Astrocyte of the cerebellum (primary cell): ENCODE results near the gene FNDC3A.
"Not testable (repeated sequence)": the region's sequence is repeated elsewhere in the genome, so short reads cannot be mapped to it uniquely, and the experiment has no call there.

Source experiments
- DNase-seq: peaks from one replicate; pipeline ENCODE4 v3.0.0-alpha.2; 2011; ENCODE audit warnings: low read depth
- H3K4me3 ChIP-seq: 2 replicates; pipeline ENCODE4 v1.5.1; 2011; ENCODE audit warnings: mild to moderate bottlenecking, low read depth, low read length, moderate library complexity
- in situ Hi-C: cut with HindIII; loops from 2 replicates; pipeline ENCODE4 v1.10.0; 2017; ENCODE audit warnings: low sequenced_read_pairs
- TF ChIP-seq, protein P1 (sequence below): IDR thresholded peaks from 2 replicates; pipeline ENCODE4 v1.5.1; 2012; ENCODE audit warnings: low read length, low read depth, moderate library complexity, mild to moderate bottlenecking; ENCODE audit errors: missing control alignments

Gene FNDC3A

DNA sequence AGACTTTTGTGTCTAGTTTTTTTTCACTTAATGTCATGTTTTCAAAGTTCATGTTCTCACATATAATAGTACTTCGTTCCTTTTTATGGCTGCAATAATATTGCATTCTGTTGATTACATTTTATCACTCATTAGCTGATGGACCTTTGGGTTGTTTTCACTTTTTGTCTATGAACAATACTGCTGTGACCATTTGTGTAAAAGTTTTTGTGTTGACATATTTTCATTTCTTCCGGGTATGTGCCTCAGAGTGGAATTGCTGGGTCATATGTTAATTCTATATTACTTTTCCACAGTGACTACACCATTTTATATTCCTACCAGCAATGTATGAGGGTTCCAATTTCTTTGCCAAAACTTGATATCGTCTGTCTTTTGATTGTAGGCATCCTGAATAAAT lies 158.6 kb downstream of the FNDC3A start:
- no peak overlapping the region for H3K4me3 ChIP-seq
- no peak for DNase-seq
- in situ Hi-C loops = loop anchor here (10.0 kb wide), 1 partner anchor 130 kb away; no protein-coding TSS in a partner anchor
- TF ChIP-seq, protein P1, sequence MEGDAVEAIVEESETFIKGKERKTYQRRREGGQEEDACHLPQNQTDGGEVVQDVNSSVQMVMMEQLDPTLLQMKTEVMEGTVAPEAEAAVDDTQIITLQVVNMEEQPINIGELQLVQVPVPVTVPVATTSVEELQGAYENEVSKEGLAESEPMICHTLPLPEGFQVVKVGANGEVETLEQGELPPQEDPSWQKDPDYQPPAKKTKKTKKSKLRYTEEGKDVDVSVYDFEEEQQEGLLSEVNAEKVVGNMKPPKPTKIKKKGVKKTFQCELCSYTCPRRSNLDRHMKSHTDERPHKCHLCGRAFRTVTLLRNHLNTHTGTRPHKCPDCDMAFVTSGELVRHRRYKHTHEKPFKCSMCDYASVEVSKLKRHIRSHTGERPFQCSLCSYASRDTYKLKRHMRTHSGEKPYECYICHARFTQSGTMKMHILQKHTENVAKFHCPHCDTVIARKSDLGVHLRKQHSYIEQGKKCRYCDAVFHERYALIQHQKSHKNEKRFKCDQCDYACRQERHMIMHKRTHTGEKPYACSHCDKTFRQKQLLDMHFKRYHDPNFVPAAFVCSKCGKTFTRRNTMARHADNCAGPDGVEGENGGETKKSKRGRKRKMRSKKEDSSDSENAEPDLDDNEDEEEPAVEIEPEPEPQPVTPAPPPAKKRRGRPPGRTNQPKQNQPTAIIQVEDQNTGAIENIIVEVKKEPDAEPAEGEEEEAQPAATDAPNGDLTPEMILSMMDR = no peak

DNA sequence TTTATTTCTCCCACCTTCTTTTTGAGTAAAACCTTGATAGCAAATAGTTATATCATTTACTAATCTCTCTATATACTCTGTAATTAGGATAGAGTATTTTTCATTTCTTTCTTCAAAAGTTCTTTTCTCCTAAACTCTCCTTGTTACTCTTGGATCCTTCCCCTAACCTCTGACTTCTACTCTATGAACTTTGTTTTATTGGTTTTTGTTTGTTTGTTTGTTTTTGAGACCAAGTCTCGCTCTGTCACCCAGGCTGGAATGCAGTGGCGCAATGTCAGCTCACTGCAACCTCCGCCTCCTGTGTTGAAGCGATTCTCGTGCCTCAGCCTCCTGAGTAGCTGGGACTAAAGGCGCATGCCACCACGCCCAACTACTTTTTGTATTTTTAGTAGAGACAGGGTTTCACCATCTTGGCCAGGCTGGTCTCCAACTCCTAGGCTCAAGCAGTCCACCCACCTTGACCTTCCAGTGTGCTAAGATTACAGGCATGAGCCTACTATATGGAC lies 161.5 kb downstream of the FNDC3A start:
- H3K4me3 ChIP-seq, DNase-seq: not testable (repeated sequence)
- in situ Hi-C loops = loop anchor here (10.0 kb wide), 1 partner anchor 132 kb away; no protein-coding TSS in a partner anchor

DNA sequence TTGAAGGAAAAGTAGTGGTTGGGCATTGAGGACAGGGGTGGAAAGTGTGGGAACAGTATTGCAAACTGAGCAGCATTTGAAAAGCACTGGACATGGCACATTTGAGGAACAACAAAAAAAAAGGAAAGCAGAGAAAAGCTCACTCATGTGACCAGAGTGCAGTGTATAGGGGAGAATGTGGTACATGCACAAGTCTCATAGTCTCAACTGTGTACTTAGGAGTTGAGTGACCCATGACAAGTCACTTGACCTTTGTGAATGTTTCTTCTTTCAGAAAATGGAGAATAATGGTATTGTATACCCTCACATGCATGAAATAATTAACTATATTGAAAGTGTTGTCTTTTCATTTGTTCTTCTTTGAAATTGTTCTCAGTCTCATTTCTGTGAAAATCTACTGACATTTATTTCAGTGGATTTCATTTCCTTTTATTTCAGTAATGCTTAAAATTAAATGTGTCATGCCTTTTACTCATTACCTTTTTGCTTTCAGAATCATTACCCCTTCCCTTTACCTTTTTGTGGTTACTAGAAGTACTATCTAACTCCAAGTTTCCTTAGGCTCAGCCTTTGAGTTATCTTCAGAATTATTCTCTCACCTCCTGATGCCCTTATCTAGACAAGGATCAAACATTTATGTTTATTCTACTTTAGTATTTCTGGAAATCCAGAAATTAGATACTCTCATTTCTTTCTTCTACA lies 165.3 kb downstream of the FNDC3A start:
- no peak for DNase-seq
- TF ChIP-seq, protein P1 = no peak
- in situ Hi-C loops = no loop called here
- no peak overlapping the region for H3K4me3 ChIP-seq

DNA sequence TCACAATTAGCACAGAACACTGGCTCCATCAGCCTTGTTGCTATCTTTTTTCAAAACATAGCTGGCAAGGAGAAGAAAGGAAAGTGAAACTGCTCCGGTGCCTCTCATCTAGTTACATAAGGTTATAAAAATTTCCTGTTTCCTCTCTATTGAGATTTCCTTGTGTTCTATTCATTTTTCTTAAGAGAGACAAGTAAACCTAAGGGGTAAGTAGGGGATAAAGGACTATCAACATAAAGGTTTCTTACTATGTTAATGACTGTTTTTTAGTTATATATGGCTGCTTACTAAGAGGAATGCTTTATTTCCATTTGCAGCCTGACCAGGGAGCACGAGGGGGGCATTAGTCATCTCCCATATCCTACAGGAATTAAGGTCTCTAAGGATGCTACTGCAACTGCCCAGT lies 171.2 kb downstream of the FNDC3A start:
- H3K4me3 ChIP-seq = peak overlapping the region; percentile 11
- DNase-seq = peak; percentile 37
- TF ChIP-seq, protein P1 = no peak
- in situ Hi-C loops = no loop called here

DNA sequence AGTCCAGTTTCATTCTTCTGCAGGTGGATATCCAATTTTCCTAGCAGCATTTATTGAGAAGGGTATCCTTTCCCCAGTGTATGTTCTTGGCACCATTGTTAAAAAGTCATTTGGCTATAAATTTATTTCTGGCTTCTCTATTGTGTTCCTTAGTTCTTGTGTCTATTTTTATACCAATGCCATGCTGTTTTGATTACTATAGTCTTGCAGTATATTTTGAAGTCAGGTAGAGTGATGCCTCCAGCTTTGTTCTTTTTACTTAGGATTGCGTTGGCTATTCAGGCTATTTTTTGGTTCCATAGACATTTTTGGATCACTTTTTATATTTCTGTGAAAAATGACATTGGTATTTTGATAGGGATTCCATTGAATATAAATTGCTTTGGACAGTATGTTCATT lies 172.7 kb downstream of the FNDC3A start:
- TF ChIP-seq, protein P1 = no peak
- DNase-seq = no peak
- in situ Hi-C loops = no loop called here
- no peak overlapping the region for H3K4me3 ChIP-seq

DNA sequence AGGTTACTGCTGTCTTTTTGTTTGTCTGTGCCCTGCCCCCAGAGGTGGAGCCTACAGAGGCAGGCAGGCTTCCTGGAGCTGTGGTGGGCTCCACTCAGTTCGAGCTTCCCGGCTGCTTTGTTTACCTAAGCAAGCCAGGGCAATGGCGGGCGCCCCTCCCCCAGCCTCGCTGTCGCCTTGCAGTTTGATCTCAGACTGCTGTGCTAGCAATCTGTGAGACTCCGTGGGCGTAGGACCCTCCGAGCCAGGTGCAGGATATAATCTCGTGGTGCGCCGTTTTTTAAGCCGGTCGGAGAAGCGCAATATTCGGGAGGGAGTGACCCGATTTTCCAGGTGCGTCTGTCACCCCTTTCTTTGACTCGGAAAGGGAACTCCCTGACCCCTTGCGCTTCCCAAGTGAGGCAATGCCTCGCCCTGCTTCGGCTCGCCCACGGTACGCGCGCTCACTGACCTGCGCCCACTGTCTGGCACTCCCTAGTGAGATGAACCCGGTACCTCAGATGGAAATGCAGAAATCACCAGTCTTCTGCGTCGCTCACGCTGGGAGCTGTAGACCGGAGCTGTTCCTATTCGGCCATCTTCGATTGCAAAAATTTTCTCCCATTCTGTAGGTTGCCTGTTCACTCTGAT lies 182.4 kb downstream of the FNDC3A start:
- DNase-seq, in situ Hi-C loops, H3K4me3 ChIP-seq: not testable (repeated sequence)

DNA sequence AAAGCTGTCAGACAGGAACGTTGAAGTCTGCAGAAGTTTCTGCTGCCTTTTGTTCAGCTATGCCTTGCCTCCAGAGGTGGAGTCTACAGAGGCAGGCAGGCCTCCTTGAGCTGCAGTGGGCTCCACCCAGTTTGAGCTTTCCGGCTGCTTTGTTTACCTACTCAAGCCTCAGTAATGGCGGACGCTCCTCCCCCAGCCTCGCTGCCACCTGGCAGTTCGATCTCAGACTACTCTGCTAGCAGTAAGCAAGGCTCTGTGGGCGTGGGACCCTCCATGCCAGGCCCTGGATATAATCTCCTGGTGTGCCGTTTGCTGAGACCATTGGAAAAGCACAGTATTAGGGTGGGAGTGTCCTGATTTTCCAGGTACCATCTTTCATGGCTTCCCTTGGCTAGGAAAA lies 187.4 kb downstream of the FNDC3A start:
- H3K4me3 ChIP-seq, DNase-seq, in situ Hi-C loops: not testable (repeated sequence)

DNA sequence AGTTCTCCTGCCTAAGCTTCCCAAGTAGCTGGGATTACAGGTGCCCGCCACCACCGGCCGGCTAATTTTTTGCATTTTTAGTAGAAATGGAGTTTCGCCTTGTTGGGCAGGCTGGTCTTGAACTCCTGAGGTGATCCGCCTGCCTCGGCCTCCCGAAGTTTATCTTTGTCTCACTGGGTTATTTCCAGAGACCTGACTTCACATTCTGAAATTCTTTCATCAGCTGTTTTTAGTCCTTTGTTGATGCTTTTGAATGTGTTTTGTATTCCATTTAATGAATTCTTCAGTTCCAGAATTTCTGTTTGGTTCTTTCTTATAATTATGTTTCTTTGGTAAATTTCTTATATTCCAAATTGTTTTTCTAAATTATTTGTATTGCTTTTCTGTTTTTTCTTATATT lies 189.0 kb downstream of the FNDC3A start:
- in situ Hi-C loops = no loop called here
- no peak for DNase-seq
- TF ChIP-seq, protein P1 = no peak
- H3K4me3 ChIP-seq = no peak overlapping the region
